SK-N-SH treated with all-trans-retinoic acid at 6 μM for 48 hours (cell line): ENCODE measurements around the gene EPHB6.

Source experiments
- CREB5 ChIP-seq: fragments of 250-450 bp; sonication (Bioruptor Pico); IDR thresholded peaks from 2 replicates; pipeline ENCODE4 v1.5.1; 2020; ENCODE audit warnings: low read depth, mild to moderate bottlenecking, moderate library complexity
- SNAI2 ChIP-seq: fragments of 250-450 bp; sonication (Bioruptor Pico); IDR thresholded peaks from 2 replicates; pipeline ENCODE4 v1.5.0; 2020; ENCODE audit warnings: mild to moderate bottlenecking, moderate library complexity
- ZFP30 ChIP-seq: fragments of 450-650 bp; formaldehyde crosslinking; IDR thresholded peaks from 2 replicates; pipeline ENCODE4 v1.5.0; 2022; ENCODE audit warnings: mild to moderate bottlenecking, moderate library complexity
- ZNF565 ChIP-seq: fragments of 450-650 bp; formaldehyde crosslinking; conservative IDR thresholded peaks from 2 replicates; pipeline ENCODE4 v1.5.0; 2020; ENCODE audit warnings: low read depth, mild to moderate bottlenecking, moderate library complexity
- TF ChIP-seq, protein P1 (sequence below): fragments of 250-450 bp; sonication (Bioruptor Pico); IDR thresholded peaks from 2 replicates; pipeline ENCODE4 v1.8.0; 2020; ENCODE audit warnings: mild to moderate bottlenecking, moderate library complexity, borderline replicate concordance

GRCh38 chr7:142894112-142894984 is 39.5 kb downstream of the EPHB6 start:
- TF ChIP-seq, protein P1, sequence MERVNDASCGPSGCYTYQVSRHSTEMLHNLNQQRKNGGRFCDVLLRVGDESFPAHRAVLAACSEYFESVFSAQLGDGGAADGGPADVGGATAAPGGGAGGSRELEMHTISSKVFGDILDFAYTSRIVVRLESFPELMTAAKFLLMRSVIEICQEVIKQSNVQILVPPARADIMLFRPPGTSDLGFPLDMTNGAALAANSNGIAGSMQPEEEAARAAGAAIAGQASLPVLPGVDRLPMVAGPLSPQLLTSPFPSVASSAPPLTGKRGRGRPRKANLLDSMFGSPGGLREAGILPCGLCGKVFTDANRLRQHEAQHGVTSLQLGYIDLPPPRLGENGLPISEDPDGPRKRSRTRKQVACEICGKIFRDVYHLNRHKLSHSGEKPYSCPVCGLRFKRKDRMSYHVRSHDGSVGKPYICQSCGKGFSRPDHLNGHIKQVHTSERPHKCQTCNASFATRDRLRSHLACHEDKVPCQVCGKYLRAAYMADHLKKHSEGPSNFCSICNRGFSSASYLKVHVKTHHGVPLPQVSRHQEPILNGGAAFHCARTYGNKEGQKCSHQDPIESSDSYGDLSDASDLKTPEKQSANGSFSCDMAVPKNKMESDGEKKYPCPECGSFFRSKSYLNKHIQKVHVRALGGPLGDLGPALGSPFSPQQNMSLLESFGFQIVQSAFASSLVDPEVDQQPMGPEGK (CRISPR knock-in tag), result no peak
- TF ChIP-seq ZNF565 (CRISPR knock-in tag) (no peak), CREB5 (CRISPR knock-in tag) (no peak), SNAI2 (no peak), ZFP30 (CRISPR knock-in tag) (no peak)
